ENCODE results near the gene MED29. TPM values are rescaled to one million over a fixed set of nuclear protein-coding genes. Genes with fewer than 3 reads are reported as not detected.

Gene MED29
- total and polyA plus RNA-seq, 2 of the 13 experiments (the other 11 are each of a cell fraction or from before 2014, with no cell fraction given) = 14.0 to 19.7 TPM

DNA sequence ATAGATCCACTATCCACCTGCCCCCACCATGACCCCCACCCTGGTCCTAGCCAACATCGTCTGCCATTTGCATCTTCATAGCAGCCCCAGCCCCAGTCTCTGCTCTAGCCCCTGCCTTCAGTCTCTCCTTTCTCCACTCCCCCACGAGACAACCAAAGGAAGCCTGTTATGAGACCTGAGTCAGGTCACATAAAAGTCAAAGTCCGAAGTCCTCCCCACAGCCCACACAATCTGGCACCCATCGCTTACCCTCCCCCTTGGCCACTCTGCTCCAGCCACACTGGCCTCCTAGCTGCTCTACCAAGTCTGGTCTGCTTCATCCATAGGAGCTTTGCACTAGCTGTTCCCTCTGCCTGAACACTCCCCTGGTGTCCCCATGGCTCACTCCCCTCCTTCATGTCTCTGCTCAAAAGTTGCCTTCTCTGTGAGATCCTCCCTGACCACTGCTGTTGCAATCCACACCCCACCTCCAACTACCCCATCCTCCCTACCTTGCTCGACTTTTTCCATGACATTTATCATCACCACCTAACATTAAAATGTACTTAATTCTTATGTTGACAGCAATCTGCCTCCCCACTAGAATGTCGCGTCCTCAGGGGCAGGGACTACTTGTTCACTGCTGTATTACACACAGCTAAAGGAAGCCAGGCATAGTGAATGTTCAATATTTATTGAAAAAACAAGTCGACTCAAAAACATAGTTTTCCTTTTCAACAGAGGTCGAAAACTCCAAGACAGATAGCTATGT, 20.1 kb downstream of the MED29 start (continued):
- TF ChIP-seq, protein P1, sequence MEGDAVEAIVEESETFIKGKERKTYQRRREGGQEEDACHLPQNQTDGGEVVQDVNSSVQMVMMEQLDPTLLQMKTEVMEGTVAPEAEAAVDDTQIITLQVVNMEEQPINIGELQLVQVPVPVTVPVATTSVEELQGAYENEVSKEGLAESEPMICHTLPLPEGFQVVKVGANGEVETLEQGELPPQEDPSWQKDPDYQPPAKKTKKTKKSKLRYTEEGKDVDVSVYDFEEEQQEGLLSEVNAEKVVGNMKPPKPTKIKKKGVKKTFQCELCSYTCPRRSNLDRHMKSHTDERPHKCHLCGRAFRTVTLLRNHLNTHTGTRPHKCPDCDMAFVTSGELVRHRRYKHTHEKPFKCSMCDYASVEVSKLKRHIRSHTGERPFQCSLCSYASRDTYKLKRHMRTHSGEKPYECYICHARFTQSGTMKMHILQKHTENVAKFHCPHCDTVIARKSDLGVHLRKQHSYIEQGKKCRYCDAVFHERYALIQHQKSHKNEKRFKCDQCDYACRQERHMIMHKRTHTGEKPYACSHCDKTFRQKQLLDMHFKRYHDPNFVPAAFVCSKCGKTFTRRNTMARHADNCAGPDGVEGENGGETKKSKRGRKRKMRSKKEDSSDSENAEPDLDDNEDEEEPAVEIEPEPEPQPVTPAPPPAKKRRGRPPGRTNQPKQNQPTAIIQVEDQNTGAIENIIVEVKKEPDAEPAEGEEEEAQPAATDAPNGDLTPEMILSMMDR (CRISPR knock-in tag; IDR thresholded peaks at IDR 0.05) = peak; percentile 6; the same call in 1 of the 2 replicates
- TF ChIP-seq ZNF746 (CRISPR knock-in tag; IDR thresholded peaks at IDR 0.05) (peak; percentile 75; the same call in 1 of the 2 replicates), RXRB (CRISPR knock-in tag; IDR thresholded peaks at IDR 0.05; ENCODE audit: borderline replicate concordance) (peak; percentile 90), ZFP82 (CRISPR knock-in tag; IDR thresholded peaks at IDR 0.05; ENCODE audit: borderline replicate concordance) (peak; percentile 24; the same call in 1 of the 2 replicates), DNMT1 (CRISPR knock-in tag; IDR thresholded peaks at IDR 0.05) (no peak), KDM5A (IDR thresholded peaks at IDR 0.05; ENCODE audit: borderline replicate concordance, low read length) (peak; percentile 49; the same call in 1 of the 2 replicates), CEBPG (CRISPR knock-in tag; IDR thresholded peaks at IDR 0.05) (peak; percentile 40; the same call in 1 of the 2 replicates), SP1 (IDR thresholded peaks at IDR 0.05) (no peak), SP1 (CRISPR knock-in tag; IDR thresholded peaks at IDR 0.05) (no peak), JUND (CRISPR knock-in tag; IDR thresholded peaks at IDR 0.05) (0 out of 2 replicates have a peak, but pooled peaks have one; percentile 7), NR2F2 (IDR thresholded peaks at IDR 0.05; ENCODE audit: borderline replicate concordance, low read depth) (peak; percentile 69; the same call in 1 of the 2 replicates), ZBTB7B (CRISPR knock-in tag; IDR thresholded peaks at IDR 0.05) (peak; percentile 47; the same call in 1 of the 2 replicates), SOX13 (IDR thresholded peaks at IDR 0.05) (no peak), SOX13 (CRISPR knock-in tag; conservative IDR thresholded peaks at IDR 0.05 in 1 of 2, IDR thresholded peaks at IDR 0.05 in 1 of 2) (peak; percentile 39 to 49; a peak in 1 of 4 replicates)
- TF ChIP-seq, protein P2, sequence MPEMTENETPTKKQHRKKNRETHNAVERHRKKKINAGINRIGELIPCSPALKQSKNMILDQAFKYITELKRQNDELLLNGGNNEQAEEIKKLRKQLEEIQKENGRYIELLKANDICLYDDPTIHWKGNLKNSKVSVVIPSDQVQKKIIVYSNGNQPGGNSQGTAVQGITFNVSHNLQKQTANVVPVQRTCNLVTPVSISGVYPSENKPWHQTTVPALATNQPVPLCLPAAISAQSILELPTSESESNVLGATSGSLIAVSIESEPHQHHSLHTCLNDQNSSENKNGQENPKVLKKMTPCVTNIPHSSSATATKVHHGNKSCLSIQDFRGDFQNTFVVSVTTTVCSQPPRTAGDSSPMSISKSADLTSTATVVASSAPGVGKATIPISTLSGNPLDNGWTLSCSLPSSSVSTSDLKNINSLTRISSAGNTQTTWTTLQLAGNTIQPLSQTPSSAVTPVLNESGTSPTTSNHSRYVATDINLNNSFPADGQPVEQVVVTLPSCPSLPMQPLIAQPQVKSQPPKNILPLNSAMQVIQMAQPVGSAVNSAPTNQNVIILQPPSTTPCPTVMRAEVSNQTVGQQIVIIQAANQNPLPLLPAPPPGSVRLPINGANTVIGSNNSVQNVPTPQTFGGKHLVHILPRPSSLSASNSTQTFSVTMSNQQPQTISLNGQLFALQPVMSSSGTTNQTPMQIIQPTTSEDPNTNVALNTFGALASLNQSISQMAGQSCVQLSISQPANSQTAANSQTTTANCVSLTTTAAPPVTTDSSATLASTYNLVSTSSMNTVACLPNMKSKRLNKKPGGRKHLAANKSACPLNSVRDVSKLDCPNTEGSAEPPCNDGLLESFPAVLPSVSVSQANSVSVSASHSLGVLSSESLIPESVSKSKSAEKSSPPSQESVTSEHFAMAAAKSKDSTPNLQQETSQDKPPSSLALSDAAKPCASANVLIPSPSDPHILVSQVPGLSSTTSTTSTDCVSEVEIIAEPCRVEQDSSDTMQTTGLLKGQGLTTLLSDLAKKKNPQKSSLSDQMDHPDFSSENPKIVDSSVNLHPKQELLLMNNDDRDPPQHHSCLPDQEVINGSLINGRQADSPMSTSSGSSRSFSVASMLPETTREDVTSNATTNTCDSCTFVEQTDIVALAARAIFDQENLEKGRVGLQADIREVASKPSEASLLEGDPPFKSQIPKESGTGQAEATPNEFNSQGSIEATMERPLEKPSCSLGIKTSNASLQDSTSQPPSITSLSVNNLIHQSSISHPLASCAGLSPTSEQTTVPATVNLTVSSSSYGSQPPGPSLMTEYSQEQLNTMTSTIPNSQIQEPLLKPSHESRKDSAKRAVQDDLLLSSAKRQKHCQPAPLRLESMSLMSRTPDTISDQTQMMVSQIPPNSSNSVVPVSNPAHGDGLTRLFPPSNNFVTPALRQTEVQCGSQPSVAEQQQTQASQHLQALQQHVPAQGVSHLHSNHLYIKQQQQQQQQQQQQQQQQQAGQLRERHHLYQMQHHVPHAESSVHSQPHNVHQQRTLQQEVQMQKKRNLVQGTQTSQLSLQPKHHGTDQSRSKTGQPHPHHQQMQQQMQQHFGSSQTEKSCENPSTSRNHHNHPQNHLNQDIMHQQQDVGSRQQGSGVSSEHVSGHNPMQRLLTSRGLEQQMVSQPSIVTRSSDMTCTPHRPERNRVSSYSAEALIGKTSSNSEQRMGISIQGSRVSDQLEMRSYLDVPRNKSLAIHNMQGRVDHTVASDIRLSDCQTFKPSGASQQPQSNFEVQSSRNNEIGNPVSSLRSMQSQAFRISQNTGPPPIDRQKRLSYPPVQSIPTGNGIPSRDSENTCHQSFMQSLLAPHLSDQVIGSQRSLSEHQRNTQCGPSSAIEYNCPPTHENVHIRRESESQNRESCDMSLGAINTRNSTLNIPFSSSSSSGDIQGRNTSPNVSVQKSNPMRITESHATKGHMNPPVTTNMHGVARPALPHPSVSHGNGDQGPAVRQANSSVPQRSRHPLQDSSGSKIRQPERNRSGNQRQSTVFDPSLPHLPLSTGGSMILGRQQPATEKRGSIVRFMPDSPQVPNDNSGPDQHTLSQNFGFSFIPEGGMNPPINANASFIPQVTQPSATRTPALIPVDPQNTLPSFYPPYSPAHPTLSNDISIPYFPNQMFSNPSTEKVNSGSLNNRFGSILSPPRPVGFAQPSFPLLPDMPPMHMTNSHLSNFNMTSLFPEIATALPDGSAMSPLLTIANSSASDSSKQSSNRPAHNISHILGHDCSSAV (CRISPR knock-in tag; IDR thresholded peaks at IDR 0.05; ENCODE audit: borderline replicate concordance) = 0 out of 2 replicates have a peak, but pooled peaks have one; percentile 22
- TF ChIP-seq, protein P3, sequence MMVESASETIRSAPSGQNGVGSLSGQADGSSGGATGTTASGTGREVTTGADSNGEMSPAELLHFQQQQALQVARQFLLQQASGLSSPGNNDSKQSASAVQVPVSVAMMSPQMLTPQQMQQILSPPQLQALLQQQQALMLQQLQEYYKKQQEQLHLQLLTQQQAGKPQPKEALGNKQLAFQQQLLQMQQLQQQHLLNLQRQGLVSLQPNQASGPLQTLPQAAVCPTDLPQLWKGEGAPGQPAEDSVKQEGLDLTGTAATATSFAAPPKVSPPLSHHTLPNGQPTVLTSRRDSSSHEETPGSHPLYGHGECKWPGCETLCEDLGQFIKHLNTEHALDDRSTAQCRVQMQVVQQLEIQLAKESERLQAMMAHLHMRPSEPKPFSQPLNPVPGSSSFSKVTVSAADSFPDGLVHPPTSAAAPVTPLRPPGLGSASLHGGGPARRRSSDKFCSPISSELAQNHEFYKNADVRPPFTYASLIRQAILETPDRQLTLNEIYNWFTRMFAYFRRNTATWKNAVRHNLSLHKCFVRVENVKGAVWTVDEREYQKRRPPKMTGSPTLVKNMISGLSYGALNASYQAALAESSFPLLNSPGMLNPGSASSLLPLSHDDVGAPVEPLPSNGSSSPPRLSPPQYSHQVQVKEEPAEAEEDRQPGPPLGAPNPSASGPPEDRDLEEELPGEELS (CRISPR knock-in tag; IDR thresholded peaks at IDR 0.05) = peak; percentile 68

All from HepG2 (cell line).